DOHH2 (cell line): Measurements from ENCODE around the gene PPP2R3A.

Experiments
- H3F3A ChIP-seq: fragments of 200-600 bp; sonication (generic), shearing (Covaris generic); 2 replicates; pipeline ENCODE4 v1.6.0; 2016; ENCODE audit warnings: antibody characterized with exemption, mild to moderate bottlenecking; ENCODE audit not compliant: control insufficient read depth, insufficient read depth
- H3K27ac ChIP-seq: fragments of 200-600 bp; sonication (generic); 2 replicates; pipeline ENCODE4 v1.5.1; 2014; ENCODE audit warnings: low read depth, mild to moderate bottlenecking, low read length, moderate library complexity
- H3K27me3 ChIP-seq: fragments of 200-600 bp; sonication (generic); 2 replicates; pipeline ENCODE4 v1.6.1; 2014; ENCODE audit warnings: mild to moderate bottlenecking, low read length, mixed read lengths; ENCODE audit not compliant: control insufficient read depth
- H3K36me3 ChIP-seq: fragments of 200-600 bp; sonication (generic); 2 replicates; pipeline ENCODE4 v1.6.1; 2014; ENCODE audit warnings: mild to moderate bottlenecking, low read length, moderate library complexity, mixed read lengths; ENCODE audit not compliant: control insufficient read depth
- H3K4me1 ChIP-seq: fragments of 200-600 bp; sonication (generic); 2 replicates; pipeline ENCODE4 v1.6.1; 2014; ENCODE audit warnings: mild to moderate bottlenecking, low read length, mixed read lengths; ENCODE audit not compliant: control insufficient read depth
- H3K4me2 ChIP-seq: fragments of 200-600 bp; sonication (generic); 2 replicates; pipeline ENCODE4 v1.6.0; 2014; ENCODE audit warnings: mild to moderate bottlenecking, low read length, moderate library complexity
- H3K4me3 ChIP-seq: fragments of 200-600 bp; sonication (generic); 2 replicates; pipeline ENCODE4 v1.5.1; 2014; ENCODE audit warnings: mild to moderate bottlenecking, low read length, mixed read lengths
- H3K79me2 ChIP-seq: fragments of 200-600 bp; sonication (generic); 2 replicates; pipeline ENCODE4 v1.6.1; 2014; ENCODE audit warnings: mild to moderate bottlenecking, low read length, mixed read lengths; ENCODE audit not compliant: control insufficient read depth
- H3K9me2 ChIP-seq: fragments of 200-600 bp; sonication (generic); replicated peaks from 2 replicates; pipeline ENCODE4 v1.6.1; 2014; ENCODE audit warnings: mild to moderate bottlenecking, low read length, mixed read lengths; ENCODE audit not compliant: control insufficient read depth
- H3K9me3 ChIP-seq: fragments of 200-600 bp; sonication (generic); 2 replicates; pipeline ENCODE4 v1.6.1; 2014; ENCODE audit warnings: antibody characterized with exemption, low read length, mixed read lengths; ENCODE audit not compliant: control insufficient read depth, insufficient read depth
- H4K20me1 ChIP-seq: fragments of 200-600 bp; sonication (generic); 2 replicates; pipeline ENCODE4 v1.6.0; 2014; ENCODE audit warnings: low read depth, mild to moderate bottlenecking, antibody characterized with exemption, low read length, moderate library complexity; ENCODE audit not compliant: control insufficient read depth, insufficient read depth
- CTCF ChIP-seq: fragments of 200-600 bp; sonication (generic); IDR thresholded peaks from one replicate; pipeline ENCODE4 v1.5.1; 2014; ENCODE audit warnings: antibody characterized with exemption, mild to moderate bottlenecking, low read depth, low read length; ENCODE audit not compliant: poor library complexity, severe bottlenecking
- EZH2phosphoT487 ChIP-seq: fragments of 200-600 bp; sonication (generic); IDR thresholded peaks from 2 replicates; pipeline ENCODE4 v1.6.1; 2017; ENCODE audit warnings: borderline replicate concordance, mild to moderate bottlenecking, antibody characterized with exemption, low read length, moderate library complexity, mixed read lengths

Gene PPP2R3A

GRCh38 chr3:135981701-135982403, 16.3 kb downstream of the PPP2R3A start:
- Histone ChIP-seq H4K20me1 (no peaks in the 10 kb centered on the region), H3K79me2 (no peaks in the 10 kb centered on the region), H3K4me3 (no peak overlapping the region), H3K36me3 (no peaks in the 10 kb centered on the region), H3F3A (no peaks in the 10 kb centered on the region), H3K27me3 (peaks cover 4% of the 10 kb centered on the region), H3K9me2 (no peaks in the 10 kb centered on the region), H3K4me2 (no peak overlapping the region), H3K4me1 (no peaks in the 10 kb centered on the region), H3K9me3 (no peaks in the 10 kb centered on the region), H3K27ac (no peak overlapping the region)
- TF ChIP-seq EZH2phosphoT487 (no peak), CTCF (no peak)

GRCh38 chr3:135982404-135982761, 16.9 kb downstream of the PPP2R3A start:
- Histone ChIP-seq H3K79me2 (no peaks in the 10 kb centered on the region), H3K4me2 (no peak overlapping the region), H3K27ac (no peak overlapping the region), H3K36me3 (no peaks in the 10 kb centered on the region), H3K27me3 (peaks cover 4% of the 10 kb centered on the region), H3F3A (no peaks in the 10 kb centered on the region), H3K4me3 (no peak overlapping the region), H3K4me1 (no peaks in the 10 kb centered on the region), H3K9me2 (no peaks in the 10 kb centered on the region), H3K9me3 (no peaks in the 10 kb centered on the region), H4K20me1 (no peaks in the 10 kb centered on the region)
- TF ChIP-seq EZH2phosphoT487 (no peak), CTCF (no peak)

DNA sequence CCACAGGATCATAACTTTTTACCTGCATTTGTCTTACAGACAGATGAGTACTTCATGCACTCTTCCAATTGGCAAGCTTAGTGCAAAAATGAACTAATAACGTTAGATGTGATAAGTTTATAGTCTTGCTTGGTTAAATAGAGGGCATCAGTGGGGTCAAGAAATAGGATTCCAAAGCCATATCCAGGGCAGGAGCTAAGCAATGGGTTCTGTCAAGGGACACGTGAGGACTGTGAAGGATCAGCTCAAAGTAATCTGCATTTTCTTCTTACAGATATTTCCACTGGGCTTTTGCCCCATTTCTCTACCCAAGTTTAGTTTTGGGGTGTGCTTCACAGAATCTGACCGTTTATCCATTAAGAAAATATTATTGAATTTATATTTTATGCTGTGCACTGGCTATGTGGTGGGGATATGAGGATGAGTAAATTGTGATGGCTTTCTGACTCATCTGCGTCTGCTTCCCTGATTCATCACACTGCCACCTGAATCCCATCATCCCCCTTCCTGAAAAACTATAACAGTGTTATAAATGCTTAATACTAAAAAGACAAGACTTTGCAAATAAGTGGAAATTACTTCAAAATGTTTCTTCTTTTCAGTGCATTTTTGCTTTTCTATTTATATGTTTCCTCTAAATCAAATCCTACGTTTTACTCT, 17.5 kb downstream of the PPP2R3A start:
- H3K79me2 ChIP-seq: no peaks in the 10 kb centered on the region
- H3K9me2 ChIP-seq: no peaks in the 10 kb centered on the region
- H4K20me1 ChIP-seq: no peaks in the 10 kb centered on the region
- H3K4me3 ChIP-seq: no peak overlapping the region
- peaks cover 4% of the 10 kb centered on the region for H3K27me3 ChIP-seq
- no peak overlapping the region for H3K4me2 ChIP-seq
- no peaks in the 10 kb centered on the region for H3K9me3 ChIP-seq
- no peak overlapping the region for H3K27ac ChIP-seq
- H3F3A ChIP-seq: no peaks in the 10 kb centered on the region
- TF ChIP-seq CTCF (no peak), EZH2phosphoT487 (no peak)
- H3K4me1 ChIP-seq: no peaks in the 10 kb centered on the region
- no peaks in the 10 kb centered on the region for H3K36me3 ChIP-seq
